Muscle layer of duodenum (tissue), 2 donors: ENCODE data around the gene SH3RF2.

Experiments
- H3K27ac ChIP-seq: one replicate; pipeline ENCODE4 v1.7.0; 2013; ENCODE audit warnings: mild to moderate bottlenecking, low read length
- H3K27me3 ChIP-seq: one replicate; pipeline ENCODE4 v1.7.0; 2013; ENCODE audit warnings: low read depth, mild to moderate bottlenecking, control low read depth, low read length
- H3K36me3 ChIP-seq, 2 donors: one replicate each; pipeline ENCODE4 v1.7.0; 2013; ENCODE audit warnings: low read length in 2 of 2, control low read depth in 1 of 2, mild to moderate bottlenecking in 1 of 2; ENCODE audit not compliant: insufficient read depth in 2 of 2, control insufficient read depth in 1 of 2
- H3K4me1 ChIP-seq, 2 donors: one replicate each; pipeline ENCODE4 v1.7.0; 2013; ENCODE audit warnings: low read length in 2 of 2, mild to moderate bottlenecking in 2 of 2, control low read depth in 1 of 2, moderate library complexity in 1 of 2; ENCODE audit not compliant: insufficient read depth in 2 of 2, control insufficient read depth in 1 of 2
- H3K4me3 ChIP-seq, 2 donors: one replicate each; pipeline ENCODE4 v1.7.0; 2013; ENCODE audit warnings: low read length in 2 of 2, low read depth in 1 of 2, mild to moderate bottlenecking in 1 of 2
- H3K9me3 ChIP-seq, 2 donors: one replicate each; pipeline ENCODE4 v1.7.0; 2013; ENCODE audit warnings: low read length in 2 of 2, control low read depth in 1 of 2, mild to moderate bottlenecking in 1 of 2; ENCODE audit not compliant: control insufficient read depth in 1 of 2
- donor health status: healthy.

SH3RF2 gene

GRCh38 chr5:146071171-146071570 lies 134.8 kb downstream of the SH3RF2 start:
- H3K9me3 ChIP-seq = no peaks in the 10 kb centered on the region
- no peaks in the 10 kb centered on the region for H3K4me1 ChIP-seq
- H3K36me3 ChIP-seq = no peaks in the 10 kb centered on the region
- no peak overlapping the region for H3K4me3 ChIP-seq
- no peak overlapping the region for H3K27ac ChIP-seq
- H3K27me3 ChIP-seq = no peaks in the 10 kb centered on the region

DNA sequence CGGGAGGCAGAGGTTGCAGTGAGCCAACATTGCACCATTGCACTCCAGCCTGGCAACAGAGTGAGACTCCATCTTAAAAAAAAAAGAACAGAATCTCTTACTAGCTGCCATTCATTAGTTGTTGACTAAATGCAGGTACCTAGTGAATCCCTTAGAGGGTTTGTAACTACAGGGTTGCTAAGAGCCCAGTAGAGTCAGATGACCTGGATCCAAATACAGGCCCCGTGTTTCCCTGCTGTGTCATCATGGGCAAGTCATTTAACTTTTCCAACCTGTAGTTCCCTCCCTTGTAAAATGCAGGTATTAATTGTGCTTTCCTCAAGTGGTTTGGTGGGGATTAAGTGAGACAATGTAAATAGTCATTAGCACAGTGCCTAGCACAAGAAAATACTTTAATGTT lies 136.2 kb downstream of the SH3RF2 start:
- Histone ChIP-seq H3K27me3 (no peaks in the 10 kb centered on the region), H3K36me3 (no peaks in the 10 kb centered on the region), H3K4me1 (no peaks in the 10 kb centered on the region), H3K9me3 (no peaks in the 10 kb centered on the region), H3K27ac (no peak overlapping the region), H3K4me3 (no peak overlapping the region)

GRCh38 chr5:146073239-146073900 lies 137.0 kb downstream of the SH3RF2 start:
- no peaks in the 10 kb centered on the region for H3K36me3 ChIP-seq
- no peak overlapping the region for H3K27ac ChIP-seq
- H3K27me3 ChIP-seq = no peaks in the 10 kb centered on the region
- H3K9me3 ChIP-seq = no peaks in the 10 kb centered on the region
- no peaks in the 10 kb centered on the region for H3K4me1 ChIP-seq
- H3K4me3 ChIP-seq = no peak overlapping the region

DNA sequence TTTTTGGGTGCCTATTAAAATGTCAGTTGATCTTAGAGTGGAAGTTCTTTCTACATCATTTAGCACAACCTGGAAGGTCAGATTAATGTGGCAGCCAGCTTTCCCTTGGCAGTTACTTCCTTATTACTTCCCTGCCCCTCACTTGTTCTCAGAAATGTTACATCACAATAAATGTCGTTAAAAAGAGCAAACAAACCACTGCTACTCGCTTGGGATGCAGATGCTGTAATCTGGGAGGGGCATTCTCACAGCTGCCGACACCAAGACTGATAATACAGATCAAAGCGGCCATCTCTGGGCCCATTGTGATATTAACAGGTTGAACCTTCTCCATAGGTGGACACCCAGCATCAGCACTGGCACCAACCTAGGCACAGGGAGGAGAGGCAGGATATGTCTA lies 139.7 kb downstream of the SH3RF2 start:
- Histone ChIP-seq H3K27ac (no peak overlapping the region), H3K4me1 (no peaks in the 10 kb centered on the region), H3K36me3 (no peaks in the 10 kb centered on the region)

DNA sequence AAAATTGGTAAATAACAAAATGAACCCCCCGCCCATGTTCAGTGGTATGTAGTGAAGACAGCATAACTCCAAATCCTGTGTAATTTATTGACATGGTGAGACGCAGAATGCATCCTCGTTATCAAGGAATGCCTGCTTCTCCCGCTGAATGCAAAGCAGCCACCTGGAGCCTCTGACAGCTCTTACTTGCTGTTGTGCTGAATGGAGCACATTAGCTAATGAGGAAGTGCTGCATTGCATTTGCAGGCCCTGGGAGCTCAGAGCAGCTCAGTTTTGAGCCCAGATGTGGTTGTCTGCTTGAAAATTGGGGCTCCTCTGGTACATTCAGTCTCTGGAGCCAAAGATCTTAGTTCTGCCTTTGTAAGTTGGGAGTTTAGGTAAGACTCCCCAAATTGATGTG lies 140.1 kb downstream of the SH3RF2 start:
- H3K27me3 ChIP-seq = no peaks in the 10 kb centered on the region
- no peaks in the 10 kb centered on the region for H3K36me3 ChIP-seq
- no peaks in the 10 kb centered on the region for H3K4me1 ChIP-seq
- H3K27ac ChIP-seq = no peak overlapping the region
- no peaks in the 10 kb centered on the region for H3K9me3 ChIP-seq
- no peak overlapping the region for H3K4me3 ChIP-seq

More for the DNA sequence above, 139.7 kb downstream of the SH3RF2 start:
- no peaks in the 10 kb centered on the region for H3K27me3 ChIP-seq
- no peak overlapping the region for H3K4me3 ChIP-seq
- no peaks in the 10 kb centered on the region for H3K9me3 ChIP-seq

- no peak overlapping the region for H3K4me3 ChIP-seq
Observed at GRCh38 chr5:146078566-146078965, 142.2 kb downstream of the SH3RF2 start.

GRCh38 chr5:146079695-146080373 lies 143.5 kb downstream of the SH3RF2 start:
- H3K36me3 ChIP-seq = no peaks in the 10 kb centered on the region
- H3K4me3 ChIP-seq = no peak overlapping the region
- H3K27me3 ChIP-seq = no peaks in the 10 kb centered on the region
- no peak overlapping the region for H3K27ac ChIP-seq
- no peaks in the 10 kb centered on the region for H3K4me1 ChIP-seq
- H3K9me3 ChIP-seq = no peaks in the 10 kb centered on the region

More at GRCh38 chr5:146078566-146078965, 142.2 kb downstream of the SH3RF2 start:
- Histone ChIP-seq H3K4me1 (no peaks in the 10 kb centered on the region), H3K27ac (no peak overlapping the region), H3K9me3 (no peaks in the 10 kb centered on the region), H3K36me3 (no peaks in the 10 kb centered on the region), H3K27me3 (no peaks in the 10 kb centered on the region)

DNA sequence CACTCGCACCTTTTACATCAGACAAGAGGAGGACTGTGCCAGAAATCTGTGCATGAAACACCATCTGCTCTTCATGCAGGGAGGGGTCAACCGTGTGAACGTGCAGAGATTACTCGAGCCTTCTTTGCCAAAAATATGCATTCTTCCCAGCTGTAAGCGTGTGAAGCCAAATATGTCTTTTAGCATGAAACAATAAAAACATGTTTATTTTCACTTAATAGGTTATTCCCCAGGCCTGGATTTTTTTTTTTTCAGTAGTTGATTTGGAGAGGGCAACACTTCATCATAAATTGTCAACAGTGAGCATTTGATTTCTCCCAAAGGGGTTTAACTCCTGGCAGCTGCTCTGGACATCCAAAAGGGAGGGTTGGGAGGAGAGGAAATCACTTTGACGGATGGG lies 145.2 kb downstream of the SH3RF2 start:
- H3K27me3 ChIP-seq = no peaks in the 10 kb centered on the region
- no peaks in the 10 kb centered on the region for H3K36me3 ChIP-seq
- H3K27ac ChIP-seq = no peak overlapping the region
- no peaks in the 10 kb centered on the region for H3K4me1 ChIP-seq
- H3K9me3 ChIP-seq = no peaks in the 10 kb centered on the region
- no peak overlapping the region for H3K4me3 ChIP-seq

DNA sequence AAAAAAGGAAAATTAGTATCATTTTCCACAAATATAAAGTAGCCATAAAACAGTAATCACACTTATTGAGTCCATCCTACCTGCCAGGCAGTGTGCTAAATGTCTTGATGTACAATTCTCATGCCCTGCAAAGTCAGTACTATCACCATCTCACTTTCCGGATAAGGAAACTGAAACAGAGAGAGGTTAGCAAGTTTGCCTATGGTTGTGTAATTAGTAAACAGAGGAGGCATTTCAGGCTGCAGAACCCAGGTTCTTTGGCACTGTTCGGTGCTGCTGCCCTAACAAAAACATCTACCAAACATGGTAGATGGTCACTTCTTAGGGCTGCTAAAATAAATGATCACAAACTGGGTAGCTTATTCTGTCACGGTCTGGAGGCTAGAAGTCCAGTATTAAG lies 146.4 kb downstream of the SH3RF2 start:
- Histone ChIP-seq H3K4me1 (no peaks in the 10 kb centered on the region), H3K27ac (no peak overlapping the region), H3K9me3 (no peaks in the 10 kb centered on the region), H3K36me3 (no peaks in the 10 kb centered on the region), H3K27me3 (no peaks in the 10 kb centered on the region), H3K4me3 (no peak overlapping the region)

DNA sequence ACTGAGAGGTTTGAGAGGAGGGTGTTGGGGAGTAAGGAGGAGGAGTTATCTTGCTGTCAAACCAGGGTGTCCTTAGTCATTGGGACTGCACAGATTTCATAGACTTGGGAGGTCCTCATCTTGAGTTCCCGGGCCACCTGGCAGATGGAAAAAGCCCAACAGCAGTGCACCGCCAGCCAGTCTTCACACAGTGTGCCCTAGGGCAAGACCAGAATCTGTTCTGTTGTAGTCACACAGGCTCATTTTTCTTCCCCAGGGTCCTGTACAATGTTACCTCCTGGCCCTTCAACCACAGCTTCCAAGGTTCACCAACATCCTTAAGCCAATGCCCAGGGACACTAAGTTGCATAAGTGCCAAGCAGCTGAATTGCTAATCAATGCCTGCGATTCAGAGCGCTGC lies 148.0 kb downstream of the SH3RF2 start:
- H3K27ac ChIP-seq = no peak overlapping the region
- no peaks in the 10 kb centered on the region for H3K27me3 ChIP-seq
- no peaks in the 10 kb centered on the region for H3K36me3 ChIP-seq
- H3K9me3 ChIP-seq = no peaks in the 10 kb centered on the region
- H3K4me3 ChIP-seq = no peak overlapping the region
- no peaks in the 10 kb centered on the region for H3K4me1 ChIP-seq

GRCh38 chr5:146088098-146088497 lies 151.7 kb downstream of the SH3RF2 start:
- Histone ChIP-seq H3K36me3 (no peaks in the 10 kb centered on the region), H3K4me3 (no peak overlapping the region), H3K4me1 (no peaks in the 10 kb centered on the region), H3K27me3 (no peaks in the 10 kb centered on the region), H3K27ac (no peak overlapping the region), H3K9me3 (no peaks in the 10 kb centered on the region)

DNA sequence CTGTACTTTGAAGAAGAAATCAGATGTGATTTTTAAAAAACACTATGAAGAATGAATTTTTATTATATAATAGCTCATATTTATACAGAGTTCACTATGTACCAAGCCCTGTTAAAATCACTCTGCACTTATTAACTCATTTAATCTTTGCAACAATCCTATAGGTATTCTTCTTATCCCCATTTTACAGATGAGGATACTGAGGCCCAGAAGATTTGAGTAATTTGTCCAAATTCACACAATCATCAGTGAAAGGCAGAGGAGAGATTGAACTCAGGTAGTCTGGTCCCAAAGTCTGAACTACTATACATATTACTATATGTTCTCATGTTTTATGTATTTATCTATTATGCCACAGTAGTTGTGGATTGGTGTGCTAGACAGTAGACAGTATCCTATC lies 152.9 kb downstream of the SH3RF2 start:
- Histone ChIP-seq H3K9me3 (no peaks in the 10 kb centered on the region), H3K4me1 (no peaks in the 10 kb centered on the region), H3K27me3 (no peaks in the 10 kb centered on the region), H3K4me3 (no peak overlapping the region), H3K36me3 (no peaks in the 10 kb centered on the region), H3K27ac (no peak overlapping the region)
